GM18519 (cell line): ENCODE results near the gene MED16.

Source experiments
- ATAC-seq: cut with Tn5 transposase; IDR thresholded peaks from one replicate; pipeline ENCODE4 v1.9.1; 2021; ENCODE audit warnings: mild to moderate bottlenecking, moderate library complexity; ENCODE audit not compliant: unreplicated experiment, low FRiP score

Gene MED16

GRCh38 chr19:912181-913079 lies 19.4 kb upstream of the MED16 start:
- no peak for ATAC-seq

- ATAC-seq: no peak
Measured at GRCh38 chr19:911197-912033, 18.4 kb upstream of the MED16 start.

- no peak for ATAC-seq
Measured at GRCh38 chr19:907183-907853, 14.3 kb upstream of the MED16 start.

- ATAC-seq: no peak
Measured at GRCh38 chr19:906480-906879, 13.5 kb upstream of the MED16 start.

GRCh38 chr19:904545-904944 lies 11.6 kb upstream of the MED16 start:
- no peak for ATAC-seq

GRCh38 chr19:903266-903797 lies 10.3 kb upstream of the MED16 start:
- no peak for ATAC-seq

GRCh38 chr19:902446-903226 lies 9.6 kb upstream of the MED16 start:
- no peak for ATAC-seq

GRCh38 chr19:902093-902370 lies 9.0 kb upstream of the MED16 start:
- ATAC-seq: no peak

- no peak for ATAC-seq
Measured at GRCh38 chr19:901216-902092, 8.5 kb upstream of the MED16 start.

- ATAC-seq: no peak
Measured at GRCh38 chr19:900302-901111, 7.5 kb upstream of the MED16 start.

GRCh38 chr19:900043-900301 lies 7.0 kb upstream of the MED16 start:
- no peak for ATAC-seq

- ATAC-seq: no peak
Measured at GRCh38 chr19:899336-900042, 6.5 kb upstream of the MED16 start.

- no peak for ATAC-seq
Measured at GRCh38 chr19:898663-899062, 5.7 kb upstream of the MED16 start.

- ATAC-seq: no peak
Measured at GRCh38 chr19:897442-898039, 4.6 kb upstream of the MED16 start.

GRCh38 chr19:896999-897398 lies 4.0 kb upstream of the MED16 start:
- ATAC-seq: no peak

- no peak for ATAC-seq
Measured at GRCh38 chr19:896434-896833, 3.4 kb upstream of the MED16 start.

GRCh38 chr19:892243-892893 lies 619 bp downstream of the MED16 start:
- peak; percentile 7 for ATAC-seq
